Neural cell (in vitro differentiated cells): ENCODE results near the gene SPATS2.
A peak's percentile ranks its signal among the peaks of the same experiment; 100 is the strongest.

Experiments used
- EP300 ChIP-seq: fragments of 450-650 bp; conservative IDR thresholded peaks from 2 replicates; pipeline ENCODE4 v1.6.1; 2014; ENCODE audit warnings: antibody characterized with exemption, mild to moderate bottlenecking, moderate library complexity; ENCODE audit not compliant: poor library complexity, severe bottlenecking
- SMC3 ChIP-seq: fragments of 450-650 bp; conservative IDR thresholded peaks from 2 replicates; pipeline ENCODE4 v1.6.1; 2014; ENCODE audit warnings: antibody characterized with exemption, mild to moderate bottlenecking, moderate library complexity; ENCODE audit not compliant: poor library complexity
- TF ChIP-seq, protein P1 (sequence below): IDR thresholded peaks from 2 replicates; pipeline ENCODE4 v1.6.1; 2012; ENCODE audit warnings: borderline replicate concordance
- TF ChIP-seq, protein P2 (sequence below): fragments of 450-650 bp; IDR thresholded peaks from 2 replicates; pipeline ENCODE4 v1.5.1; 2014; ENCODE audit warnings: antibody characterized with exemption, mild to moderate bottlenecking, moderate library complexity; ENCODE audit not compliant: poor library complexity, severe bottlenecking

DNA sequence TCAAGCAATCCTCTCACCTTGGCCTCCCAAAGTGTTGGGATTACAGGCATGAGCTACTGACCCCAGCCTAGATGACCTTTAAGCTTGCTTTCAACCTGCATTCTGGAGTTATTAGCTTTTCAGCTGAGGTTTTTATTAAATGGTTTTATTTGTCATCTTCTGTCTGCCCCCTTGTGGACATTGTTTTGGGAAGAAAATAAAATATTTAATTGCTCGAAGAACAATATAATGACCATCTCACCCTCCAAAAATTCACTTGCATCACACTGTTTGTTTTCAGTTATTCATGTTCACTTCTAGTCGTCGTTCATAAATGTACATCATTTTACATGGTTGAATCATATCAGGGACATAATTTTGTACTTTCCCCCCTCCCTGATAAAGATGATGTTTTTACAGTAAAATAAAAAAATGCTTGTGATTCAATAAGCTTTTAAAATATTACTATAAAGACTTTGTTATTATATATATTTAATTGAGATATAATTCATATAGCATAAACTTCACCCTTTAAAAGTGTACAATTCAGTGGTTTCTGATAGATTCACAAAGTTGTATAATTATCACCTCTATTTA, 10.1 kb upstream of the SPATS2 start:
- TF ChIP-seq, protein P1, sequence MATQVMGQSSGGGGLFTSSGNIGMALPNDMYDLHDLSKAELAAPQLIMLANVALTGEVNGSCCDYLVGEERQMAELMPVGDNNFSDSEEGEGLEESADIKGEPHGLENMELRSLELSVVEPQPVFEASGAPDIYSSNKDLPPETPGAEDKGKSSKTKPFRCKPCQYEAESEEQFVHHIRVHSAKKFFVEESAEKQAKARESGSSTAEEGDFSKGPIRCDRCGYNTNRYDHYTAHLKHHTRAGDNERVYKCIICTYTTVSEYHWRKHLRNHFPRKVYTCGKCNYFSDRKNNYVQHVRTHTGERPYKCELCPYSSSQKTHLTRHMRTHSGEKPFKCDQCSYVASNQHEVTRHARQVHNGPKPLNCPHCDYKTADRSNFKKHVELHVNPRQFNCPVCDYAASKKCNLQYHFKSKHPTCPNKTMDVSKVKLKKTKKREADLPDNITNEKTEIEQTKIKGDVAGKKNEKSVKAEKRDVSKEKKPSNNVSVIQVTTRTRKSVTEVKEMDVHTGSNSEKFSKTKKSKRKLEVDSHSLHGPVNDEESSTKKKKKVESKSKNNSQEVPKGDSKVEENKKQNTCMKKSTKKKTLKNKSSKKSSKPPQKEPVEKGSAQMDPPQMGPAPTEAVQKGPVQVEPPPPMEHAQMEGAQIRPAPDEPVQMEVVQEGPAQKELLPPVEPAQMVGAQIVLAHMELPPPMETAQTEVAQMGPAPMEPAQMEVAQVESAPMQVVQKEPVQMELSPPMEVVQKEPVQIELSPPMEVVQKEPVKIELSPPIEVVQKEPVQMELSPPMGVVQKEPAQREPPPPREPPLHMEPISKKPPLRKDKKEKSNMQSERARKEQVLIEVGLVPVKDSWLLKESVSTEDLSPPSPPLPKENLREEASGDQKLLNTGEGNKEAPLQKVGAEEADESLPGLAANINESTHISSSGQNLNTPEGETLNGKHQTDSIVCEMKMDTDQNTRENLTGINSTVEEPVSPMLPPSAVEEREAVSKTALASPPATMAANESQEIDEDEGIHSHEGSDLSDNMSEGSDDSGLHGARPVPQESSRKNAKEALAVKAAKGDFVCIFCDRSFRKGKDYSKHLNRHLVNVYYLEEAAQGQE: no peak
- TF ChIP-seq, protein P2, sequence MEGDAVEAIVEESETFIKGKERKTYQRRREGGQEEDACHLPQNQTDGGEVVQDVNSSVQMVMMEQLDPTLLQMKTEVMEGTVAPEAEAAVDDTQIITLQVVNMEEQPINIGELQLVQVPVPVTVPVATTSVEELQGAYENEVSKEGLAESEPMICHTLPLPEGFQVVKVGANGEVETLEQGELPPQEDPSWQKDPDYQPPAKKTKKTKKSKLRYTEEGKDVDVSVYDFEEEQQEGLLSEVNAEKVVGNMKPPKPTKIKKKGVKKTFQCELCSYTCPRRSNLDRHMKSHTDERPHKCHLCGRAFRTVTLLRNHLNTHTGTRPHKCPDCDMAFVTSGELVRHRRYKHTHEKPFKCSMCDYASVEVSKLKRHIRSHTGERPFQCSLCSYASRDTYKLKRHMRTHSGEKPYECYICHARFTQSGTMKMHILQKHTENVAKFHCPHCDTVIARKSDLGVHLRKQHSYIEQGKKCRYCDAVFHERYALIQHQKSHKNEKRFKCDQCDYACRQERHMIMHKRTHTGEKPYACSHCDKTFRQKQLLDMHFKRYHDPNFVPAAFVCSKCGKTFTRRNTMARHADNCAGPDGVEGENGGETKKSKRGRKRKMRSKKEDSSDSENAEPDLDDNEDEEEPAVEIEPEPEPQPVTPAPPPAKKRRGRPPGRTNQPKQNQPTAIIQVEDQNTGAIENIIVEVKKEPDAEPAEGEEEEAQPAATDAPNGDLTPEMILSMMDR: peak; percentile 44
- no peak for TF ChIP-seq SMC3
- no peak for TF ChIP-seq EP300
